Measurements from ENCODE around the gene FANCF. TPM values are rescaled to one million over a fixed set of nuclear protein-coding genes. Genes with fewer than 3 reads are reported as not detected.
"Not testable (repeated sequence)": the region's sequence is repeated elsewhere in the genome, so short reads cannot be mapped to it uniquely, and the experiment has no call there.

Gene FANCF
- total RNA-seq, 4 donors from 2014 or later, result 2.2 to 10.9 (median 7.0) TPM

DNA sequence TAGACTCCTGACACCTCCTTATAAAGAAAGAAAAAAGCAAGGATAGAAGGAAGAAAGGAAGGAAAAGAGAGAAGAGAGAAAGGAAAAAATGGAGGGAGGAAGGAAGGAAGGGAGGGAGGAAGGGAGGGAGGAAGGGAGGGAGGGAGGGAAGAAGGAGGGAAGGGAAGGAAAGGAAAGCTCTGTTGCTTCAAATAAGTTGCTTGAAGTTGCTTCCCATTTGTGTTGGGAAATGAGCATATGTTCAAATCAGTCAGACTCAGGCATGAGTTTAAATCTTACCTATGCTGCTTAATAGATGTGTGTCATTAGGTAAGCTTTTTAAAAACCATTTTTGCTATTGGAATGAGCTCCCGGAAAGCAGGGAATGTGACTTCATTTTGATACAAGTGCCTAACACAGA lies 34.2 kb upstream of the FANCF start:
- TF ChIP-seq POLR2A (IDR thresholded peaks at IDR 0.05) (no peak), POLR2AphosphoS5 (IDR thresholded peaks at IDR 0.05) (no peak), EP300 (IDR thresholded peaks at IDR 0.05; ENCODE audit: low read depth) (no peak)
- TF ChIP-seq, protein P1, sequence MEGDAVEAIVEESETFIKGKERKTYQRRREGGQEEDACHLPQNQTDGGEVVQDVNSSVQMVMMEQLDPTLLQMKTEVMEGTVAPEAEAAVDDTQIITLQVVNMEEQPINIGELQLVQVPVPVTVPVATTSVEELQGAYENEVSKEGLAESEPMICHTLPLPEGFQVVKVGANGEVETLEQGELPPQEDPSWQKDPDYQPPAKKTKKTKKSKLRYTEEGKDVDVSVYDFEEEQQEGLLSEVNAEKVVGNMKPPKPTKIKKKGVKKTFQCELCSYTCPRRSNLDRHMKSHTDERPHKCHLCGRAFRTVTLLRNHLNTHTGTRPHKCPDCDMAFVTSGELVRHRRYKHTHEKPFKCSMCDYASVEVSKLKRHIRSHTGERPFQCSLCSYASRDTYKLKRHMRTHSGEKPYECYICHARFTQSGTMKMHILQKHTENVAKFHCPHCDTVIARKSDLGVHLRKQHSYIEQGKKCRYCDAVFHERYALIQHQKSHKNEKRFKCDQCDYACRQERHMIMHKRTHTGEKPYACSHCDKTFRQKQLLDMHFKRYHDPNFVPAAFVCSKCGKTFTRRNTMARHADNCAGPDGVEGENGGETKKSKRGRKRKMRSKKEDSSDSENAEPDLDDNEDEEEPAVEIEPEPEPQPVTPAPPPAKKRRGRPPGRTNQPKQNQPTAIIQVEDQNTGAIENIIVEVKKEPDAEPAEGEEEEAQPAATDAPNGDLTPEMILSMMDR (IDR thresholded peaks at IDR 0.05), result no peak
- 96 to 100% methylated on average over 1 of the region's 1 CpG for WGBS, 2 donors (ENCODE audit: low coverage in 1 of 2)
- Histone ChIP-seq H3K36me3 (no peaks in the 10 kb centered on the region), H3K4me1 (no peaks in the 10 kb centered on the region), H3K27ac (no peak overlapping the region), H3K27me3 (peaks cover 3% of the 10 kb centered on the region), H3K9me3 (no peaks in the 10 kb centered on the region), H3K4me3 (no peak overlapping the region)
- DNase-seq, result no peak
- in situ Hi-C loops (cut with MboI; ENCODE audit: low pct_ligation_motif_present in 1 of 4, low pct_unique_long_range_greater_than_20kb in 1 of 4, low sequenced_read_pairs in 3 of 4) (no loop called here), intact Hi-C loops (cut with DNase I; ENCODE audit: low total_unique reads) (no loop called here)

DNA sequence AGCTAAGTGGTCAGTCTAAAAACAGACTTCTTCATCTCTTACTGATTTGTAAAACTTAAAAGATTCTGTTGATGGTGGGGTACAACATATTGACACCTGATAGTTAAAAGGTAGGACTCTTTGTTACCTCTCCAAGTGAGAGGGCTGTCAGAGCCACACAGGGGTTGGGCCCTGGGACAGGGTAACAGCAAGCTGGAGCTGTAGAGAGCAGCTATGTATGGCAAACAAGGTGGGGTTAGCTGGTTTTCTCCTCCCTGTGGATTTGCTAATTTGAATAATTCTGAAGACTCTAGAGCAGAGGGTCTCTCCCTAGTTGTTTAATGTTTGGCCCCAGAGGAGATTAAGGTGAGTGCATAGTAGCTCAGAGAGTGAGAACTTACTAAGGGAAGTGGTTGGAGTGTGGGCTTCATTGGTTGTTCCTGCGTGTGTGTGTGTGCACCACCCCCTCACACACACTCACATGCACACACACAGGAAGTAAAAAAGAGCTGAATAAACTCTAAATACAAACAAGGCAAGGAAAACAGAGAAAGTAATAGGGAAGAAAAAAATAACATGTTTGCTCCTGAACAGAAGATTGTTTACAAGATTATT lies 31.6 kb upstream of the FANCF start:
- Histone ChIP-seq H3K36me3 (no peaks in the 10 kb centered on the region), H3K4me1 (no peaks in the 10 kb centered on the region), H3K4me3 (no peak overlapping the region), H3K27ac (no peak overlapping the region), H3K27me3 (no peaks in the 10 kb centered on the region), H3K9me3 (no peaks in the 10 kb centered on the region)
- no peak for DNase-seq
- WGBS, 2 donors (ENCODE audit: low coverage in 1 of 2), result 52% methylated on average over 1 of the region's 1 CpG; no CpG with 5 or more reads in 1 of the 2 donors
- TF ChIP-seq POLR2AphosphoS5 (IDR thresholded peaks at IDR 0.05) (no peak), EP300 (IDR thresholded peaks at IDR 0.05; ENCODE audit: low read depth) (no peak), POLR2A (IDR thresholded peaks at IDR 0.05) (no peak)
- TF ChIP-seq, protein P1 (IDR thresholded peaks at IDR 0.05), result no peak
- in situ Hi-C loops (cut with MboI; ENCODE audit: low pct_ligation_motif_present in 1 of 4, low pct_unique_long_range_greater_than_20kb in 1 of 4, low sequenced_read_pairs in 3 of 4), result no loop called here
- intact Hi-C loops (cut with DNase I; ENCODE audit: low total_unique reads), result no loop called here

DNA sequence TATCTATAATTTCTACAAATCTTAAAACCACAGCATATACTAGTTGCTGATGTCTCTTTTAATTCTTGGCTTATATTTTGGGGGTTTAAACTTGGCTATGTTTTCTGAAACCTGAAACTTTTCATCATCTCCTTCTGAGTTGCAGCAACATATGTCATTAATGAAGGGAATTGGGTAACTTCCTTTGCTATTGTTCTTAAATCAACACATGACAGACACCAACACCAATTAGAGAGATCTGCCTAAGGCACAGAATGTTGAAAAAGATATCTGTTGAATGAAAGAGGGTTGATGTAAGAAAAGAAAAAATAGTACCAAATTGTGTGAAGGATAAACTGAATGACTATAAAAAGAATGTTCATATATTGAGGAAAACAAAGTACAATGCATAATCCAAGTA lies 30.5 kb upstream of the FANCF start:
- no peak for TF ChIP-seq POLR2AphosphoS5 (IDR thresholded peaks at IDR 0.05)
- no peak for TF ChIP-seq EP300 (IDR thresholded peaks at IDR 0.05; ENCODE audit: low read depth)
- no peak for TF ChIP-seq POLR2A (IDR thresholded peaks at IDR 0.05)
- TF ChIP-seq, protein P1 (IDR thresholded peaks at IDR 0.05), result no peak
- no peak for DNase-seq
- no peaks in the 10 kb centered on the region for H3K36me3 ChIP-seq
- intact Hi-C loops (cut with DNase I; ENCODE audit: low total_unique reads), result no loop called here
- no peaks in the 10 kb centered on the region for H3K27me3 ChIP-seq
- no peaks in the 10 kb centered on the region for H3K4me1 ChIP-seq
- no peak overlapping the region for H3K27ac ChIP-seq
- no peak overlapping the region for H3K4me3 ChIP-seq
- no peaks in the 10 kb centered on the region for H3K9me3 ChIP-seq
- in situ Hi-C loops (cut with MboI; ENCODE audit: low pct_ligation_motif_present in 1 of 4, low pct_unique_long_range_greater_than_20kb in 1 of 4, low sequenced_read_pairs in 3 of 4), result no loop called here

DNA sequence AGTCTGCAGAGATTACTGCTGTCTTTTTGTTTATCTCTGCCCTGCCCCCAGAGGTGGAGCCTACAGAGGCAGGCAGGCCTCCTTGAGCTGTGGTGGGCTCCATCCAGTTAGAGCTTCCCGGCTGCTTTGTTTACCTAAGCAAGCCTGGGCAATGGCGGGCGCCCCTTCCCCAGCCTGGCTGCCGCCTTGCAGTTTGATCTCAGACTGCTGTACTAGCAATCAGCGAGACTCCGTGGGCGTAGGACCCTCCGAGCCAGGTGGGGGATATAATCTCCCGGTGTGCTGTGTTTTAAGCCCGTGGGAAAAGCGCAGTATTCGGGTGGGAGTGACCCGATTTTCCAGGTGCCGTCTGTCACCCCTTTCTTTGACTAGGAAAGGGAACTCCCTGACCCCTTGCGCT lies 26.7 kb upstream of the FANCF start:
- intact Hi-C loops (cut with DNase I; ENCODE audit: low total_unique reads); H3K27ac ChIP-seq; H3K36me3 ChIP-seq; H3K27me3 ChIP-seq; H3K9me3 ChIP-seq; H3K4me3 ChIP-seq; H3K4me1 ChIP-seq; DNase-seq; in situ Hi-C loops (cut with MboI; ENCODE audit: low pct_ligation_motif_present in 1 of 4, low pct_unique_long_range_greater_than_20kb in 1 of 4, low sequenced_read_pairs in 3 of 4): not testable (repeated sequence)
- 87% methylated on average over 15 of the region's 15 CpGs; no CpG with 5 or more reads in 1 of the 2 donors for WGBS, 2 donors (ENCODE audit: low coverage in 1 of 2)

DNA sequence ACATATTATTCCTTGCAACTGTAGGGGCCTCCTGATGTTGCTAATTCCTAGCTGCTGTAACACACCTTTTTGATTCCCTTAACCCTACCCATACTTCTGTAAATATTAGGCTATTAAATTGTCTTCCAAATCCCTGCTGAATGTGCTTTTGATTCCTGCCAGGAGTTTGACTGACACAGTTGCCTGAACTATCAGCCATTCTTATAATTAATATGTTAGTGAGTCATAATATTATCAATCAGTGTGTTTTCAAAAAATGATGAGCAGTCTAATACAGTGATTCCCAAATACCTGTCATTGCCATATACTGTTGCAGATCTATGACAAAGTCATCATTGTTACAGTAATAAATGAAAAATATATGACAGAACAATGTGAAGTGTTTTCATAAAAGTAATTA lies 15.9 kb upstream of the FANCF start:
- DNase-seq, result no peak
- intact Hi-C loops (cut with DNase I; ENCODE audit: low total_unique reads), result no loop called here

More for the DNA sequence above, 15.9 kb upstream of the FANCF start:
- in situ Hi-C loops (cut with MboI; ENCODE audit: low pct_ligation_motif_present in 1 of 4, low pct_unique_long_range_greater_than_20kb in 1 of 4, low sequenced_read_pairs in 3 of 4), result no loop called here
- no peaks in the 10 kb centered on the region for H3K27me3 ChIP-seq
- no peaks in the 10 kb centered on the region for H3K4me1 ChIP-seq
- no peaks in the 10 kb centered on the region for H3K36me3 ChIP-seq
- H3K9me3 ChIP-seq, result no peaks in the 10 kb centered on the region
- TF ChIP-seq POLR2A (IDR thresholded peaks at IDR 0.05) (no peak), EP300 (IDR thresholded peaks at IDR 0.05; ENCODE audit: low read depth) (no peak), POLR2AphosphoS5 (IDR thresholded peaks at IDR 0.05) (no peak)
- TF ChIP-seq, protein P1 (IDR thresholded peaks at IDR 0.05), result no peak
- no peak overlapping the region for H3K4me3 ChIP-seq
- no peak overlapping the region for H3K27ac ChIP-seq
